GM18520 (cell line): ENCODE measurements around the gene MAPK12.

Experiments
- ATAC-seq: cut with Tn5 transposase; IDR thresholded peaks from one replicate; pipeline ENCODE4 v1.9.1; 2021; ENCODE audit not compliant: unreplicated experiment

Gene MAPK12

GRCh38 chr22:50299785-50300619, 38.5 kb upstream of the MAPK12 start:
- no peak for ATAC-seq

DNA sequence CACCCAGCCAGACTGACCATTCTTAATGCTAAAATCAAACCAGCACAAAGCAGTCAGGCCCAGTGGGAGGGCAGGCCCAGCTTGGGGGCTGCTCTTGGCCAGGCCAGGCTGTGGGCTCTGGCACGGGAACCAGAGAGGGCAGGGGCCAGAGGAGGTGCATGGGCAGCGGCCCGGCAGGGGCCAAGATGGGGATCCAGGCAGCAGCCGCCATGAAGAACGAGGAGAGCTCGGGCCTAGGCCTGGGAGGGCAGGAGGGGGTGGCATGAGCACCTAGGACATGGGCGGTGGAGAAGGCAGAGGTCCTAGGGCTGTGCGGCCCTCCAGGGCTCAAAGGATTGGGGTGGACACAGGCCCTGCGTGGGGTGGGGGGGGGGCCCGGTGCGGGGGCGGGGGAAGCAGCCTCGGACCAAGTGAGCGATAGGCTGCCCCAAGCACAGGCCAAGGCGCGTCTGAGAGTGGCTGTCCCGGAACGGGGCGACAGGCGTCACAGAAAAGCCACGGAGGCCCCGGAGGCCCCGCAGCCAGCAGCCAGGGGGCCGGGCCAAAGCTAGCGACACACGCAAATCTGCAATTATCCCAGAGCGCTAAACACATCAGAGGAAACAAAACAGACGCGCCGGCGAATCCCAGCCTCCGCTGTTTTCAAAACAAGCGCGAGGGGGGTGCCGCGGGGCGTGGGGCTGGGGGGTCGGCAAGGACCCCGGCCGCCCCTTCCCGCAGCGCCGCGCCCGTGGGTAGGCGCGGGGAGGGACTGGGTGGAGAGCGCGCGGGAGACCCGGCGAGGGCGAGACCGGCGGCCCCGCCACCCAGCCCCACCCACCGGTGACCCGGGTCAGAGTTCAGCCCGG, 37.7 kb upstream of the MAPK12 start:
- no peak for ATAC-seq

GRCh38 chr22:50298266-50298637, 36.8 kb upstream of the MAPK12 start:
- no peak for ATAC-seq

DNA sequence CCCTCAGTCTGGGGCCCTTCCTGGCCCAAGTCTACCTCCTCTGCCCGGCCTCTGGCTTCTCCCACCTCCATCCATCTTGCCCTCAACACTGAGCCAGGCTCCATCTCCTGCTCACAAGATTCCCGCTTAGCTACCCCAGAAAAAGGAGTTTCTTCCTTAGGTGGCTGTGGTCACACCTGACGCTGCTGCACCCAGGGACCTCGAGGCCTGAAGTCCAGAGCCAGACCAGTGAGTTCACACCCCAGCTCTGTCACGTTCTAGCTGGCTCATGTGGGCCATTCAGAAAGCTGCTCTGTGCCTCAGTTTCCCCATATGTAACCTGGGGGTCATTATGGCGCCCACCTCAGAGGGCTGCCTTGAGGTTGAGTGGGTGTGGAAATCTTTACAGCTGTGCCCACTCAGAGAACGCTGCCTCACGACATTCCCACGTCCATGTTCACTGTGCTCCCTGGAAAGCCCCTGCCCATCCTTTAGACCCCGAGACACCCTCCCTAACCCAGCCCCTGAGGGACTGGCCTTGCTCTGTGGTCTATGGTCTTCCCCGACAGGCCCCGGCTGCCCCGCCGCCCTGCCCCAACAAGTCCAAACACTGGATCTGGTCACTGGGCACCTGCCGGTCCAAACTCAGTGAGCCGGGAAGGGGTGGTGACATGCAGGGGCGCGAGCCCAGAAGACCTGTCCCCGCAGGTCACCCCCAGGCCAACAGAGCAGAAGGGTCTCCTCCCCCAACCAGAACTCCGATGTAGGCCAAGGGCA, 36.2 kb upstream of the MAPK12 start:
- no peak for ATAC-seq

DNA sequence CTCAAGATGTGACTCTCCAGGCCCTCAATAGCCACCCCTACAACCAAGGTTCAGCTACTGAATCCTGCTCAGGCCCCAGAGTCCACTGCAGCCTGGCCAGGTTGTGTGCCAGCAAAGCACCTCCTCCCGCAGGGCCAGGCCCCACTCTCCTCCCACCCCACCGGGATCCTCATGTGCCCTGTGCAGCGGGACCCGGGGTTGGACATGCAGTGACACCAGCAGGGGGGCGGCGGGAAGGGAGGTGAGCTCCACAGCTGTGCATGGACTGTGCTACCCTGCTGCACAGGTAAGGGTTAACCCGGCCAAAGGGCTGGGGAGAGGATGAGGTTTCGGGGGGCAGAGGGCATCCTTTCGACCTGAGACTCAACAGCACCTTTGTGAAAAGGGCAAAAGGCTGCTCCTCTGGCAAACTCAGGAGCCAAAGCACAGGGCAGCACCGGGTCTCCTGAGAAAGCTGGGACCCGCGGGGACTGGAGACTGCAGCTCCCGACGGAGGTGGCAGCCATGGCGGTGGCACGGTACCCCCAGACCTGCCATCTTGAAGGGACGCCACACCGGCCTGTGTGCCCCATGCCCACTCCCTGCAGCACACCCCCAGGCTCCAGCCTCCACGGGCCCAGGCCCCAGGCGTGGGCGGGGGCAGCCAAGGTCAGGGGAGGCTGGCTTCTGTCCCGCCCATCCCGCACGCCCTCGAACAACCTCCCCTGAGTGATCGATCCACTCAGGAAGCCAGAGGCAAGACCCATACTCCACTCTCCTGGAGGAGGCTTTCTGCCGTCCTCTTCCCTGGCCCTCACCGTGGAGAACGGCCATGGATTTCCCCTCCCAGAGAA, 35.4 kb upstream of the MAPK12 start:
- no peak for ATAC-seq

GRCh38 chr22:50294319-50294656, 32.8 kb upstream of the MAPK12 start:
- no peak for ATAC-seq

GRCh38 chr22:50293441-50294318, 32.2 kb upstream of the MAPK12 start:
- no peak for ATAC-seq

DNA sequence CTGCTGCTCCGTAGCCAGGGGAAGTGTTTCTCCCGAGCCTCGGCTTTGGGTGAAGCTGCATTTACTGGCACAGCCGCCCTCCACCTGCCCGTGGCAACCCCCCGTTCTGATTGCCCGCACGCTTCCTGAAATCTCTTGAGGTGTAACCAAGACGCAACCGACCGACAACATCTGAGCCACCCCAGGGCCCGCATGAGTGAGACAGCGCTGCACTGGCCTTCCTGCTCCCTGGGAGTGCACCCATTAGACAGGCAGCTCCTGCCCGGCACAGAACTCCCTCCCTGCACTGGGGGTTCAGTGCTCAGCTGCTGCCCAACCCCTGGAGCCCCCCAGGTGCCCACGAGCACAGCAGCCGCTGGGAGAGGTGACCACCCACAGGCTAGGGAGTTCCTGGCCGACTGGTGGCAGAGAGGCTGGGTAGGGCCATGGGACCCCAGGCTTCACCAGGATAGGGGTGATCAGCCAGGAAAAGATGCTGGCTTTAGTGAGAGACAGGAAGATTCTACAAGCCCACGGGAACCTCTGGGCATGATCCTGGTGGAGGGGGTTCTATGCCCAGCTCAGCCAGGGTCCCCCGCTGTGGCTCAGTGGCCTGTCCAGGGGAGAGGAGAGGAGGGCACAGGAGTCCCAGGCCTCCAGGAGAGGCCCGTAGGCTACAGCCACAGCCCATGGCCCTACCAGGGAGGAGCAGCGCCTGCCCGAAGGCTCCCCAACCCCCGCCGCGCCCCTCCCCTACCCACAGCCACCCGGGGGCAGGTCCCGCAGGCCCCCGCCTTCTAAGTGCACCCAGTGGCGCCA, 31.4 kb upstream of the MAPK12 start:
- no peak for ATAC-seq

GRCh38 chr22:50289942-50290630, 28.6 kb upstream of the MAPK12 start:
- ATAC-seq = no peak

- ATAC-seq = no peak
Observed at GRCh38 chr22:50289151-50289941, 27.9 kb upstream of the MAPK12 start.

DNA sequence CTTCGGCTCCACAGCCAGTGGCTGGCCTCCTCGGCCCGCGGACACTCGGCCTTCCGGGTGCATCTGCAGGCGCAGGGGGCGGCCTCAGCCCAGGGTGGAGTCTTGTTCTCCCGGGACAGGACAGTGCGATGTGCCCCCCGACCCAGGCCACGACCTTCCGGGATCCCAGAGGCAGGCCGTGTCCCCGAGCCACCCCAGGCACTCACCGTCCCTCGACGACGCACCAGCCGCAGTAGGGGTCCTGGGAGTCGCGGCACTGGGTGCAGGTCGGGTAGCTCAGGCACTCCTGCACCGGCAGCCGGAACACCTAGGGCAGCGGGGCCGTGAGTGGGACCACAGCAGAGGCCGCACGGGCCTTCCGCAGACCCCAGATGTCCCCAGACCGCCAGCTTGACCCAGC, 26.2 kb upstream of the MAPK12 start:
- no peak for ATAC-seq

DNA sequence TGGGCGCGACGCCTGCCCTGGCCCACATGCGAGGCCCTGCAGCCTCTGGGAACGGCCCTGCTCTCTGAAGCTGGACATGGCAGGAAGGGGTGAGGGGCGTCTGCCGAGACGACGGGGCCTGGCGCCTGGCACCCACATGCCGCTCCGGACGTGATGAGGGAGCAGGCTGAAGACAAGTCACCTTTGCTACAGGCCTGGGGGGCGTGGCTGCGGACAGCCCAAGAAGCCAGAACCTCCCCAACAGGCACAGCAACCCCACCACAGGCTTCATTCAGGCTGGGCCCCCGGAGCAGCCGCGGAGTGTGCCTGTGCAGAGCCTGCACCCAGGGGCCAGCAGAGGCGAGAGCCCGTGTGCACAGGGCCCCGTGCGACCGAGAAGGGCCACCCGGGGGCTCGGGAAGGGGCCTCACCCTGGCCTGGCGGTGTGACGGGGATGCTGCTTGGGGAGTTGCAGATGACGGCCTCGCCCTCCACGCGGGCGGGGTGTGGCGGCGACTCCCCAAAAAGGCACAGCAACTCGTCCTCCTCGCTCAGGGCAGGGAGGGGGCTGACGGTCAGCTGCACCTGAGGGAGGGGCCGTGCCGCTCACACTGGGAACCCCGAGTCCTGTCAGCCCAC, 25.3 kb upstream of the MAPK12 start:
- no peak for ATAC-seq

GRCh38 chr22:50286275-50286674, 24.8 kb upstream of the MAPK12 start:
- no peak for ATAC-seq

DNA sequence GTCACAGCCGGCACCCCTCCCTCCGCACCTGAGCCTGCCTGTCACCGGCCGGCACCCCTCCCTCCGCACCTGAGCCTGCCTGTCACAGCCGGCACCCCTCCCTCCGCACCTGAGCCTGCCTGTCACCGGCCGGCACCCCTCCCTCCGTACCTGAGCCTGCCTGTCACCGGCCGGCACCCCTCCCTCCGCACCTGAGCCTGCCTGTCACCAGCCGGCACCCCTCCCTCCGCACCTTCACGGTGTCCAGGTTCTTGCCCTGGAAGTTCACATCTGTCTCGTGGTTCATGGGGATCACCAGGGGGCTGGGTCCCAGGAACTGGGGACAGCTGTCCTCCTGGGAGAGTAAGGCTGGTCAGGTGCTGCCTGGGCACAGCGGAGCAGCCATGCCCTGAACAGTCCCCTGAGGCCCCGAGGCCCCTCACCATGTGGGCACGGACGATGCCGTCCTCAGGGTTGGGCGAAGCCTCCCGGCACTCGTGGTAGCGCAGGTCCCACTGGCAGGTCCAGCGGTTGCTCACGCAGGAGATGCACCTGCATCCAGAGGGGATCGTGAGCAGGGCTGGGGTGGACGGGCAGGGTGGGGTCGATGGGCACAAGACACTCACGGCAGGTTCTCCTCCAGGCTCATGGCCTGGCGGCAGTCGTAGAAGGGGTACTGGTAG, 24.2 kb upstream of the MAPK12 start:
- ATAC-seq = no peak

GRCh38 chr22:50284479-50284878, 23.0 kb upstream of the MAPK12 start:
- ATAC-seq = no peak

DNA sequence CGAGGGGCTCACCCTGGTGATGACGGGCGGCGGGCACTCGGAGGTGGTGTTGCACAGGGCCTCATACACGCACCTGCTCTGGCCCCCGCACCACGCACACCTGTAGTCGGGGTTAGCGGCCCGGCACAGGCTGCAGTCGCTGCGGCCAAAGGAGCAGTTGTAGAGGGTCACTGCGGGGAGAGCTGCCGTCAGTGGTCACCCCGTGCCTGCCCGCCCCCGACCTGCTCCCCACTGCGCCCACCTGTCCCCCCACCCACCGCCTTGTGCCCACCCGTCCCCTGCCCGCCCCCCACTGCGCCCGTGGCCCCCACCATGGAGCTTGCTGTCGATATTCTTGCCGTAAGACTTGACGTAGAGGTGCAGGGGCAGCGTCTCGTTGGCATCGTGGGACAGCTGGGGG, 22.3 kb upstream of the MAPK12 start:
- ATAC-seq = no peak
